ENCODE results near the gene UBAP1. TPM values are rescaled to one million over a fixed set of nuclear protein-coding genes. Genes with fewer than 3 reads are reported as not detected.

The UBAP1 gene
- total RNA-seq, 2 experiments from 2014 or later: 47.1 to 50.4 TPM

GRCh38 chr9:34230556-34230955 is 51.7 kb downstream of the UBAP1 start:
- Mint-ChIP-seq H3K36me3 (ENCODE audit: low read depth) (peaks cover 49% of the 10 kb centered on the region), H3K27ac (no peak overlapping the region), H3K9me3 (no peaks in the 10 kb centered on the region), H3K4me1 (ENCODE audit: low read depth) (peaks cover 30% of the 10 kb centered on the region), H3K27me3 (no peaks in the 10 kb centered on the region), H3K4me3 (no peak overlapping the region)
- no peak for ATAC-seq (ENCODE audit: poor library complexity)
- POLR2A ChIA-PET: no interaction called here
- no peak for DNase-seq
- no peak overlapping the region for H3K27ac ChIP-seq (ENCODE audit: low read depth in 1 of 2, low read length in 2 of 2)
- no peaks in the 10 kb centered on the region for H3K9me3 ChIP-seq (ENCODE audit: control insufficient read depth in 1 of 2, insufficient read depth in 1 of 2, low read length in 2 of 2)
- H3K27me3 ChIP-seq (ENCODE audit: control insufficient read depth in 1 of 2, insufficient read depth in 2 of 2, low read length in 2 of 2): no peaks in the 10 kb centered on the region
- no peak overlapping the region for H3K4me3 ChIP-seq (ENCODE audit: low read length)
- intact Hi-C loops (cut with DNase I, micrococcal nuclease): no loop called here
- TF ChIP-seq, protein P1, sequence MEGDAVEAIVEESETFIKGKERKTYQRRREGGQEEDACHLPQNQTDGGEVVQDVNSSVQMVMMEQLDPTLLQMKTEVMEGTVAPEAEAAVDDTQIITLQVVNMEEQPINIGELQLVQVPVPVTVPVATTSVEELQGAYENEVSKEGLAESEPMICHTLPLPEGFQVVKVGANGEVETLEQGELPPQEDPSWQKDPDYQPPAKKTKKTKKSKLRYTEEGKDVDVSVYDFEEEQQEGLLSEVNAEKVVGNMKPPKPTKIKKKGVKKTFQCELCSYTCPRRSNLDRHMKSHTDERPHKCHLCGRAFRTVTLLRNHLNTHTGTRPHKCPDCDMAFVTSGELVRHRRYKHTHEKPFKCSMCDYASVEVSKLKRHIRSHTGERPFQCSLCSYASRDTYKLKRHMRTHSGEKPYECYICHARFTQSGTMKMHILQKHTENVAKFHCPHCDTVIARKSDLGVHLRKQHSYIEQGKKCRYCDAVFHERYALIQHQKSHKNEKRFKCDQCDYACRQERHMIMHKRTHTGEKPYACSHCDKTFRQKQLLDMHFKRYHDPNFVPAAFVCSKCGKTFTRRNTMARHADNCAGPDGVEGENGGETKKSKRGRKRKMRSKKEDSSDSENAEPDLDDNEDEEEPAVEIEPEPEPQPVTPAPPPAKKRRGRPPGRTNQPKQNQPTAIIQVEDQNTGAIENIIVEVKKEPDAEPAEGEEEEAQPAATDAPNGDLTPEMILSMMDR (IDR thresholded peaks at IDR 0.05): no peak
- no peaks in the 10 kb centered on the region for H3K4me1 ChIP-seq (ENCODE audit: insufficient read depth, low read length)
- peaks cover 16% of the 10 kb centered on the region for H3K36me3 ChIP-seq (ENCODE audit: insufficient read depth, low read length)
- CTCF ChIA-PET: no interaction called here

DNA sequence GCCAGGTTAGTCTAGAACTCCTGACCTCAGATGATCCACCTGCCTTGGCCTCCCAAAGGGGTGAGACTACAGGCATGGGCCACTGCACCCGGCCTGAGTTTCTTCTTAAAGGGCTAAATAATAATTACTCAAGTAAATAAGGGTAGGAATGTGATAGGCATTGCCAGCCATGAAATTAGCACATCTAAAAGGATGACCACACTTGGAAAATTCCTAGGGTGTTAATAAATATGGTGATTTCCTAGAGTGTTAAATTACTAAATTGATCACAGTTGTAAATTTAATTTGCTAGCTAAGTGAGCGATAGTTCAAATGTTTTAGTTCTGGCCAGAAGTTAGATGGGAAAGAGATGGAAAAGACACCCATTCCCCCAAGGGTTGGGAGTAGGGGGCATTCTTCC is 53.4 kb downstream of the UBAP1 start:
- Mint-ChIP-seq H3K27ac (peak overlapping the region; percentile 5), H3K4me3 (no peak overlapping the region), H3K4me1 (ENCODE audit: low read depth) (peaks cover 32% of the 10 kb centered on the region)

DNA sequence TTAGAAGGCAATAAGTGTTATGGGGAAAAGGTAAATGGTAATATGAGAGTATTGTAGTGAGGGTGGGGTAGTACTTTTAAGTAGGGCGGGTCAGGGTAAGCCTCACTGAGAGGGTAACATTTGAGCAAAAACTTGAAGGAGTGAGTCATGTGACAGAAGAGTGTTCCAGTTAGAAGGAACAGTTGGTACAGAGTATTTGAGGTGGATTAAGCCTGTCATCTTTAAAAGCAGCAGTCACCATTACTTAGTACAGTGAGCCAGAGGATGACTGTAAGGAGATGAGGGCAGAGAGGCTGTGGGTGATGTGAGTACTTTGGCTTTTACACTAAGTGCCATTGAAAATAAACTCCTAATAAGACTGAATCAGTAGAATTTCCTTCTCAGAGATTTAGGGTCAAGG is 54.8 kb downstream of the UBAP1 start:
- no peak overlapping the region for H3K4me3 Mint-ChIP-seq
- DNase-seq (no peak), ATAC-seq (ENCODE audit: poor library complexity) (no peak)
- TF ChIP-seq, protein P1 (IDR thresholded peaks at IDR 0.05): no peak
- H3K36me3 Mint-ChIP-seq (ENCODE audit: low read depth): peaks cover 70% of the 10 kb centered on the region
- no peaks in the 10 kb centered on the region for H3K27me3 ChIP-seq (ENCODE audit: control insufficient read depth in 1 of 2, insufficient read depth in 2 of 2, low read length in 2 of 2)
- POLR2A ChIA-PET: no interaction called here
- no peaks in the 10 kb centered on the region for H3K9me3 Mint-ChIP-seq
- H3K27ac Mint-ChIP-seq: no peak overlapping the region
- H3K9me3 ChIP-seq (ENCODE audit: control insufficient read depth in 1 of 2, insufficient read depth in 1 of 2, low read length in 2 of 2): no peaks in the 10 kb centered on the region
- H3K36me3 ChIP-seq (ENCODE audit: insufficient read depth, low read length): peaks cover 35% of the 10 kb centered on the region
- H3K4me1 Mint-ChIP-seq (ENCODE audit: low read depth): peaks cover 29% of the 10 kb centered on the region
- H3K27ac ChIP-seq (ENCODE audit: low read depth in 1 of 2, low read length in 2 of 2): no peak overlapping the region
- no peak overlapping the region for H3K4me3 ChIP-seq (ENCODE audit: low read length)
- no peaks in the 10 kb centered on the region for H3K4me1 ChIP-seq (ENCODE audit: insufficient read depth, low read length)
- CTCF ChIA-PET: no interaction called here
- intact Hi-C loops (cut with DNase I, micrococcal nuclease): no loop called here
- no peaks in the 10 kb centered on the region for H3K27me3 Mint-ChIP-seq

More for the DNA sequence above, 53.4 kb downstream of the UBAP1 start:
- intact Hi-C loops (cut with DNase I, micrococcal nuclease): no loop called here
- TF ChIP-seq, protein P1 (IDR thresholded peaks at IDR 0.05): no peak
- Histone ChIP-seq H3K4me1 (ENCODE audit: insufficient read depth, low read length) (no peaks in the 10 kb centered on the region), H3K36me3 (ENCODE audit: insufficient read depth, low read length) (peaks cover 28% of the 10 kb centered on the region), H3K27me3 (ENCODE audit: control insufficient read depth in 1 of 2, insufficient read depth in 2 of 2, low read length in 2 of 2) (no peaks in the 10 kb centered on the region), H3K4me3 (ENCODE audit: low read length) (no peak overlapping the region), H3K9me3 (ENCODE audit: control insufficient read depth in 1 of 2, insufficient read depth in 1 of 2, low read length in 2 of 2) (no peaks in the 10 kb centered on the region), H3K27ac (ENCODE audit: low read depth in 1 of 2, low read length in 2 of 2) (no peak overlapping the region)
- ChIA-PET CTCF (no interaction called here), POLR2A (no interaction called here)
- H3K9me3 Mint-ChIP-seq: no peaks in the 10 kb centered on the region
- H3K27me3 Mint-ChIP-seq: no peaks in the 10 kb centered on the region
- no peak for DNase-seq
- peaks cover 58% of the 10 kb centered on the region for H3K36me3 Mint-ChIP-seq (ENCODE audit: low read depth)
- no peak for ATAC-seq (ENCODE audit: poor library complexity)
